Natural killer cell treated with Interleukin-12 subunit alpha and Interleukin-12 subunit beta and Interleukin-15 and Interleukin-18, amount 100 ng/mL, for 72 hours (primary cell): ENCODE measurements around the gene PMCH. TPM values are rescaled to one million over a fixed set of nuclear protein-coding genes. Genes with fewer than 3 reads are reported as not detected.
"Not testable (repeated sequence)": the region's sequence is repeated elsewhere in the genome, so short reads cannot be mapped to it uniquely, and the experiment has no call there.

ENCODE experiments used
- ATAC-seq, 2 donors: fragments of 150-1000 bp; cut with Tn5 transposase in 1 of 2; sonication (Bioruptor Pico), chemical (Tn5 transposase) in 1 of 2; 2 replicates each; pipeline ENCODE4 v1.10.0; 2021
- DNase-seq: peaks from one replicate; pipeline ENCODE4 v3.0.0; 2022; ENCODE audit warnings: low spot score
- H3K27ac Mint-ChIP-seq, 2 donors: 1 replicate in 1 of 2; 2 replicates in 1 of 2; pipeline ENCODE4 v1.8.0; 2022; ENCODE audit warnings: mixed read lengths in 2 of 2, mild to moderate bottlenecking in 1 of 2, moderate library complexity in 1 of 2
- H3K27me3 Mint-ChIP-seq, 2 donors: 1 replicate in 1 of 2; 2 replicates in 1 of 2; pipeline ENCODE4 v1.8.0; 2022; ENCODE audit warnings: mixed read lengths in 2 of 2
- H3K36me3 Mint-ChIP-seq: one replicate; pipeline ENCODE4 v1.8.0; 2022; ENCODE audit warnings: mixed read lengths
- H3K4me1 Mint-ChIP-seq, 2 donors: 1 replicate in 1 of 2; 2 replicates in 1 of 2; pipeline ENCODE4 v1.8.0; 2022; ENCODE audit warnings: low read depth in 2 of 2, mixed read lengths in 2 of 2, mild to moderate bottlenecking in 1 of 2
- H3K4me3 Mint-ChIP-seq: one replicate; pipeline ENCODE4 v1.8.0; 2022; ENCODE audit warnings: mixed read lengths
- H3K9me3 Mint-ChIP-seq: 2 replicates; pipeline ENCODE4 v1.8.0; 2022; ENCODE audit warnings: mixed read lengths
- total RNA-seq, 2 donors: library from RNA; stranded (reverse); gene quantifications; one replicate each; pipeline ENCODE4 v1.2.3, GENCODE V29; 2022

Gene PMCH
- total RNA-seq, 2 donors from 2014 or later = not detected

DNA sequence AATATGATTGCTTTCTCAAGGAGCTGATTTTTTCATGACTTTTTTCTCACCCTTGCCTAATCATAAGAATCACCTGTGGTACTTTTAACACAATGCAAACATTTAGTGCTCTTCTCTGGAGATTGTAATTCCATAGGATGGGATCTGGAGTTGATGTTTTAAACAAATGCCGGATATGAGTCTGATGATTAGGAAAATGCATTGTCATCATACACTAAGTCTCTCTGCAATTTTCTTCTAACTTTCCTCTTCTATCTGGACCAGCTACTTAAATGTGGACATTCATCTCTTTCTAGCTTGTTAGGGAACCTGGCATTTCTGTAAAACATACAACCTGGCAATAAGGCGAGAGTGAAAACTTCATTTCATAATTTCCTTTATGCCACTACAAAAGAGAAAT, 23.5 kb downstream of the PMCH start:
- H3K4me1 Mint-ChIP-seq = no peaks in the 10 kb centered on the region
- no peak overlapping the region for H3K4me3 Mint-ChIP-seq
- no peaks in the 10 kb centered on the region for H3K36me3 Mint-ChIP-seq

GRCh38 chr12:102172436-102172835, 25.2 kb downstream of the PMCH start:
- DNase-seq = no peak
- no peaks in the 10 kb centered on the region for H3K36me3 Mint-ChIP-seq
- H3K9me3 Mint-ChIP-seq = no peaks in the 10 kb centered on the region
- no peak for ATAC-seq
- no peak overlapping the region for H3K27ac Mint-ChIP-seq
- H3K4me3 Mint-ChIP-seq = no peak overlapping the region
- H3K4me1 Mint-ChIP-seq = no peaks in the 10 kb centered on the region
- H3K27me3 Mint-ChIP-seq = no peaks in the 10 kb centered on the region

More for the DNA sequence above, 23.5 kb downstream of the PMCH start:
- DNase-seq (no peak), ATAC-seq (no peak)
- Mint-ChIP-seq H3K9me3 (no peaks in the 10 kb centered on the region), H3K27ac (no peak overlapping the region), H3K27me3 (no peaks in the 10 kb centered on the region)

DNA sequence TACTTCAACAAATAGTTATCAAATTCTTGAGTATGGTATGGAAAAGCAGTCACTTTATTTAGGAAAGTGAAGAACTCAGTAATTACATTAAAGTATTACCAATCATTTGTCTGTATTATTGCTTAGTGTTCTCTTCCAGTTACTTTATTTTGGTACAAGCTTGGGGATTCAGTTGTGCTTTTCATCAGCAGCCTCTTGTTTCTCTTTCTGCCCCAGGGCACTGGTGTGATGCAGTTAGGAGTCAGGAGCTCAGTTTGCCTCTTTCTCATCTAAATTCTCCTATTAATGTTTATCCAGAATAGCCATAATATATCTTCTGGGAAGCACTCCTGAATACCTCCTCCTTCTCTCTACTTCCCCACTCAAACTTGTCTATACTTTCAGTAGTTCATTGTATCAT, 25.7 kb downstream of the PMCH start:
- Mint-ChIP-seq H3K9me3 (no peaks in the 10 kb centered on the region), H3K36me3 (no peaks in the 10 kb centered on the region), H3K27me3 (no peaks in the 10 kb centered on the region), H3K4me3 (no peak overlapping the region), H3K4me1 (no peaks in the 10 kb centered on the region), H3K27ac (no peak overlapping the region)
- DNase-seq (no peak), ATAC-seq (no peak)

GRCh38 chr12:102169922-102170621, 27.6 kb downstream of the PMCH start:
- Mint-ChIP-seq H3K36me3 (no peaks in the 10 kb centered on the region), H3K4me1 (no peaks in the 10 kb centered on the region), H3K4me3 (no peak overlapping the region), H3K9me3 (no peaks in the 10 kb centered on the region), H3K27ac (no peak overlapping the region), H3K27me3 (no peaks in the 10 kb centered on the region)
- no peak for DNase-seq
- peak in 1 of 2 donors; percentile 53 for ATAC-seq

GRCh38 chr12:102167821-102168604, 29.6 kb downstream of the PMCH start:
- ATAC-seq (peak in 1 of 2 donors; percentile 75), DNase-seq (no peak)
- no peaks in the 10 kb centered on the region for H3K27me3 Mint-ChIP-seq
- no peak overlapping the region for H3K27ac Mint-ChIP-seq
- no peaks in the 10 kb centered on the region for H3K36me3 Mint-ChIP-seq
- H3K4me3 Mint-ChIP-seq = no peak overlapping the region
- H3K4me1 Mint-ChIP-seq = no peaks in the 10 kb centered on the region
- H3K9me3 Mint-ChIP-seq = no peaks in the 10 kb centered on the region

- no peak for DNase-seq
- Mint-ChIP-seq H3K27ac (no peak overlapping the region), H3K4me1 (no peaks in the 10 kb centered on the region), H3K9me3 (no peaks in the 10 kb centered on the region), H3K27me3 (no peaks in the 10 kb centered on the region), H3K36me3 (no peaks in the 10 kb centered on the region), H3K4me3 (no peak overlapping the region)
- no peak for ATAC-seq
These were observed 34.2 kb downstream of the PMCH start for GRCh38 chr12:102163383-102163782.

GRCh38 chr12:102155206-102155605, 42.4 kb downstream of the PMCH start:
- not testable (repeated sequence) for ATAC-seq, DNase-seq, H3K36me3 Mint-ChIP-seq, H3K4me1 Mint-ChIP-seq, H3K9me3 Mint-ChIP-seq, H3K27ac Mint-ChIP-seq, H3K4me3 Mint-ChIP-seq, H3K27me3 Mint-ChIP-seq

GRCh38 chr12:102147062-102147587, 50.5 kb downstream of the PMCH start:
- not testable (repeated sequence) for H3K27ac Mint-ChIP-seq, ATAC-seq, H3K36me3 Mint-ChIP-seq

More at GRCh38 chr12:102147062-102147587, 50.5 kb downstream of the PMCH start:
- not testable (repeated sequence) for H3K9me3 Mint-ChIP-seq, H3K27me3 Mint-ChIP-seq, H3K4me1 Mint-ChIP-seq, H3K4me3 Mint-ChIP-seq, DNase-seq

Other genes with a start within 250 kb of the PMCH start
- 10 to 100 TPM; 21.0 to 38.2 TPM for gene WASHC3, start 135.8 kb downstream of the PMCH start, total RNA-seq
- gene NUP37, start 77.7 kb downstream of the PMCH start, total RNA-seq = 10 to 100 TPM; 41.4 to 76.5 TPM
- 10 to 100 TPM; 14.2 to 46.9 TPM for gene PARPBP, start 77.7 kb downstream of the PMCH start, total RNA-seq